LNCaP clone FGC (cell line): Measurements from ENCODE around the gene CRLF1.

ENCODE experiments used
- DNase-seq: peaks from one replicate; pipeline ENCODE4 v3.0.0-alpha.2; 2011; ENCODE audit warnings: low read depth
- H3K4me3 ChIP-seq: 2 replicates; pipeline ENCODE4 v1.5.1; 2011; ENCODE audit warnings: mild to moderate bottlenecking, low read depth, low read length, control low read depth
- CTCF ChIP-seq: IDR thresholded peaks from 2 replicates; pipeline ENCODE4 v1.5.1; 2012; ENCODE audit warnings: mild to moderate bottlenecking; ENCODE audit not compliant: control insufficient read depth, insufficient read depth; ENCODE audit errors: extremely low read depth

Gene CRLF1

GRCh38 chr19:18620902-18621301 lies 14.3 kb upstream of the CRLF1 start:
- H3K4me3 ChIP-seq = no peak overlapping the region
- TF ChIP-seq CTCF = no peak
- DNase-seq = no peak

GRCh38 chr19:18620311-18620710 lies 13.7 kb upstream of the CRLF1 start:
- H3K4me3 ChIP-seq = no peak overlapping the region
- TF ChIP-seq CTCF = no peak
- no peak for DNase-seq

- no peak for TF ChIP-seq CTCF
- H3K4me3 ChIP-seq = no peak overlapping the region
- no peak for DNase-seq
These were observed 11.6 kb upstream of the CRLF1 start for GRCh38 chr19:18618236-18618635.

- no peak for TF ChIP-seq CTCF
- DNase-seq = no peak
- no peak overlapping the region for H3K4me3 ChIP-seq
These were observed 11.0 kb upstream of the CRLF1 start for GRCh38 chr19:18617562-18617961.

GRCh38 chr19:18616023-18616422 lies 9.4 kb upstream of the CRLF1 start:
- H3K4me3 ChIP-seq = no peak overlapping the region
- no peak for DNase-seq
- no peak for TF ChIP-seq CTCF

- no peak overlapping the region for H3K4me3 ChIP-seq
- TF ChIP-seq CTCF = no peak
- DNase-seq = no peak
These were observed 7.1 kb upstream of the CRLF1 start for GRCh38 chr19:18613589-18614234.

- H3K4me3 ChIP-seq = peak within 1 kb of the TSS; percentile 44
- DNase-seq = no peak
- no peak for TF ChIP-seq CTCF
These were observed 6.4 kb upstream of the CRLF1 start, which contains the start of gene TMEM59L for GRCh38 chr19:18612772-18613588. TSS of gene TMEM59L (plus strand) at chr19:18612870. CDS start at chr19:18612959, 89 bp downstream.
